Osteoblast (primary cell): ENCODE measurements around the gene ATP6V1G3. TPM values are rescaled to one million over a fixed set of nuclear protein-coding genes. Genes with fewer than 3 reads are reported as not detected.

Experiments used
- DNase-seq: peaks from one replicate; pipeline ENCODE4 v3.0.0; 2011; ENCODE audit warnings: low spot score, mixed read lengths; ENCODE audit not compliant: insufficient read length; ENCODE audit errors: missing footprints
- H2AFZ ChIP-seq: 2 replicates; pipeline ENCODE4 v1.6.0; 2011; ENCODE audit warnings: mild to moderate bottlenecking, low read length
- H3K27ac ChIP-seq: 2 replicates; pipeline ENCODE4 v1.5.1; 2011; ENCODE audit warnings: mild to moderate bottlenecking, low read depth, low read length, moderate library complexity
- H3K27me3 ChIP-seq: 2 replicates; pipeline ENCODE4 v1.6.0; 2012; ENCODE audit warnings: mild to moderate bottlenecking, control low read depth, inconsistent platforms, low read length, moderate library complexity; ENCODE audit not compliant: insufficient read depth
- H3K36me3 ChIP-seq: 2 replicates; pipeline ENCODE4 v1.5.1; 2011; ENCODE audit warnings: mild to moderate bottlenecking, low read length, control low read depth, moderate library complexity; ENCODE audit not compliant: insufficient read depth
- H3K4me1 ChIP-seq: 2 replicates; pipeline ENCODE4 v1.5.1; 2011; ENCODE audit warnings: mild to moderate bottlenecking, low read length, control low read depth, moderate library complexity; ENCODE audit not compliant: insufficient read depth
- H3K4me2 ChIP-seq: 2 replicates; pipeline ENCODE4 v1.6.0; 2011; ENCODE audit warnings: mild to moderate bottlenecking, low read length; ENCODE audit not compliant: insufficient read depth
- H3K4me3 ChIP-seq: fragments of 200-600 bp; sonication (generic); 3 replicates; pipeline ENCODE4 v1.5.1; 2012; ENCODE audit warnings: mild to moderate bottlenecking, low read length, inconsistent platforms; ENCODE audit not compliant: insufficient read depth
- H3K79me2 ChIP-seq: 2 replicates; pipeline ENCODE4 v1.6.0; 2012; ENCODE audit warnings: mild to moderate bottlenecking, low read length, control low read depth, inconsistent platforms; ENCODE audit not compliant: insufficient read depth
- H3K9me3 ChIP-seq: 2 replicates; pipeline ENCODE4 v1.5.1; 2011; ENCODE audit warnings: low read depth, low read length, control low read depth
- H4K20me1 ChIP-seq: 2 replicates; pipeline ENCODE4 v1.6.0; 2012; ENCODE audit warnings: mild to moderate bottlenecking, low read length, control low read depth; ENCODE audit not compliant: insufficient read depth
- total RNA-seq: library from RNA; depleted of rRNA; stranded (reverse); fragments of >200 nt; gene quantifications from 2 replicates; pipeline ENCODE4 v1.2.3, GENCODE V29; 2012
- TF ChIP-seq, protein P1 (sequence below): IDR thresholded peaks from 2 replicates; pipeline ENCODE4 v1.5.1; 2011; ENCODE audit warnings: mild to moderate bottlenecking, low read depth, low read length, moderate library complexity; ENCODE audit errors: extremely low read depth

ATP6V1G3 gene
- total RNA-seq, 1 donor: 0.36 TPM

DNA sequence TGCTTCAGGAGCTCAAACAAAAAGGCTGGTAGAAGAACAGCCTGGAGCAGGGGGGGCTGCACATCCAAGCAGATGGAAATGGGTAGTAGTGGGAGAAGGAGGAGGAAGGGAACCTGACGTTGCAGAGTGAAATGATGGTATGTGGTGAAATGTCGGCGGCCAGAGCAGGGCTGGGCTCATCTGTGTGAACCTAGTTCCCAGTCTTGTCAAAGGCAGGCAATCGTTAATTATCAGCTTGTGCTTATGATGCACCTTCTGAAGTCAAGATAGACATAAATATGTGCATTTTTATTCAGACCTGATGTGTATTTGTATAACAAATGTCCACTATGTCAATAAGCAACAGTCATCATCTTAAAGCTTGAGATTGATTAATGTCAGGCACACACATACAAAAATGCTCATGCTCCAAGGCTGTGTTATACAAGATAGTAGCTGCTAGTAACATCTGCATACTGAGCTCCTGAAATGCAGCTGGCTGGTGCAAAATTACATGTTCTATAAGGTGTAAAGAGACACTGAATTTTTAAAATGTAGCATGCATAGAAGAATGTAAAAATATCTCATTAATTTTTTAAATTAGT is 10.6 kb upstream of the ATP6V1G3 start:
- Histone ChIP-seq H3K4me3 (no peak overlapping the region), H3K27me3 (no peaks in the 10 kb centered on the region), H3K27ac (no peak overlapping the region), H3K79me2 (no peaks in the 10 kb centered on the region), H3K4me1 (no peaks in the 10 kb centered on the region), H2AFZ (no peak overlapping the region), H3K36me3 (no peaks in the 10 kb centered on the region), H3K9me3 (no peaks in the 10 kb centered on the region), H4K20me1 (no peaks in the 10 kb centered on the region), H3K4me2 (no peak overlapping the region)
- DNase-seq: no peak
- TF ChIP-seq, protein P1, sequence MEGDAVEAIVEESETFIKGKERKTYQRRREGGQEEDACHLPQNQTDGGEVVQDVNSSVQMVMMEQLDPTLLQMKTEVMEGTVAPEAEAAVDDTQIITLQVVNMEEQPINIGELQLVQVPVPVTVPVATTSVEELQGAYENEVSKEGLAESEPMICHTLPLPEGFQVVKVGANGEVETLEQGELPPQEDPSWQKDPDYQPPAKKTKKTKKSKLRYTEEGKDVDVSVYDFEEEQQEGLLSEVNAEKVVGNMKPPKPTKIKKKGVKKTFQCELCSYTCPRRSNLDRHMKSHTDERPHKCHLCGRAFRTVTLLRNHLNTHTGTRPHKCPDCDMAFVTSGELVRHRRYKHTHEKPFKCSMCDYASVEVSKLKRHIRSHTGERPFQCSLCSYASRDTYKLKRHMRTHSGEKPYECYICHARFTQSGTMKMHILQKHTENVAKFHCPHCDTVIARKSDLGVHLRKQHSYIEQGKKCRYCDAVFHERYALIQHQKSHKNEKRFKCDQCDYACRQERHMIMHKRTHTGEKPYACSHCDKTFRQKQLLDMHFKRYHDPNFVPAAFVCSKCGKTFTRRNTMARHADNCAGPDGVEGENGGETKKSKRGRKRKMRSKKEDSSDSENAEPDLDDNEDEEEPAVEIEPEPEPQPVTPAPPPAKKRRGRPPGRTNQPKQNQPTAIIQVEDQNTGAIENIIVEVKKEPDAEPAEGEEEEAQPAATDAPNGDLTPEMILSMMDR: no peak

DNA sequence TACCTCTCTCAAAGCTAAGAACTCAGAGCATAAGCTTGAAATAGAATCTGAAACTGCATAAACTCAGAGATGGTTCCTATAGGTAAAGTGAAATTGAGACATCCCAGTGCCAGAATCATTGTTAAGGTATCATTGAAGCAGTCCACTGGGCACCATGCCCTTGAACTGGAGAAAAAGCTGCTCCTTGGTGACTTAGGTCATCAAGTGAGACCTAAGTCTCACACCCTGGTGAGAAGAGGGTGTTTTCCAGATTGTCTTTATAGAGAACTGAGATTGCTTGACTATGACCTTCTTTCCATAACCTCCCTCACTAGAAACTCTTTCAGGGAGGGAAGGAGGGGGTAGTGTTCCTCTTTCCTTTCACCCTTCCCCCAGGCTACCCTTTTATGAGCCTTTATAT is 9.4 kb upstream of the ATP6V1G3 start:
- Histone ChIP-seq H3K79me2 (no peaks in the 10 kb centered on the region), H3K27me3 (no peaks in the 10 kb centered on the region), H3K4me3 (no peak overlapping the region), H3K36me3 (no peaks in the 10 kb centered on the region), H4K20me1 (no peaks in the 10 kb centered on the region), H3K27ac (no peak overlapping the region), H2AFZ (no peak overlapping the region), H3K9me3 (no peaks in the 10 kb centered on the region), H3K4me1 (no peaks in the 10 kb centered on the region), H3K4me2 (no peak overlapping the region)
- TF ChIP-seq, protein P1: no peak
- no peak for DNase-seq

DNA sequence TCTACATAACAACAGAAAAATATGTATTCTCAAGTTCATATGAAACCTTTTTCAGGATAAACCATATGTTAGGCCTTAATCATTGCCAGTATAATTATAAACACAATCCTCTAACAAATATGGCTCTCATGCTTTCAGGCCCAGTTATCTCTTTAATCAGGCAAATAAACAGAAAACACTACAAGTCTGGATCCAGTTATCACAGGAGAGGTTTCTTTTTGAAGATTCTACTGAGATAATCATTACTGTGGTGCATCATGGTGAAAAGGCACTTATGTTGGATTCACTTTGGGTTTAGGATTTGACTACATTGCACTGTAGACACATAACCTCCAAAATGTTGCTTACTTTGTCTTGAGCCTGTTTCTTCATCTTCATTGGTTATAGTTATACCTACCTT is 8.4 kb upstream of the ATP6V1G3 start:
- H4K20me1 ChIP-seq: no peaks in the 10 kb centered on the region
- H3K27ac ChIP-seq: no peak overlapping the region
- H3K4me1 ChIP-seq: no peaks in the 10 kb centered on the region
- peak overlapping the region; percentile 14 for H2AFZ ChIP-seq
- TF ChIP-seq, protein P1: no peak
- DNase-seq: no peak
- no peak overlapping the region for H3K4me2 ChIP-seq
- H3K36me3 ChIP-seq: no peaks in the 10 kb centered on the region
- H3K9me3 ChIP-seq: no peaks in the 10 kb centered on the region
- H3K79me2 ChIP-seq: no peaks in the 10 kb centered on the region
- no peaks in the 10 kb centered on the region for H3K27me3 ChIP-seq
- H3K4me3 ChIP-seq: no peak overlapping the region

DNA sequence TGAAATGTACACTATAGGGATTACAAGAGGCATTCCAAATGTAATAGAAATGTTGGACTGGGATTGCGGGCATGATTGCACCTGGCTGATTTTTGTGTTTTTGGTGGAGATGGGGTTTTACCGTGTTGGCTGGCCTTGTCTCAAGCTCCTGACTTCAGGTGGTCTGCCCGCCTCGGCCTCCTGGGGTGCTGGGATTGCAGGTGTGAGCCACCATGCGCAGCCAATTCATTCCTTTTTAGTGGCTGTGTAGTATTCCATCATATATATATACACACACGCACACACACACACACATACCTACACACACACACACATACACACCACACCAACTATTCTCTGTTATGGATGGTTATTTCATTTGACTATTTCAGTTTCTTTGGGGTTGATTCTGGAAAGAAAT is 4.7 kb upstream of the ATP6V1G3 start:
- no peaks in the 10 kb centered on the region for H3K9me3 ChIP-seq
- no peaks in the 10 kb centered on the region for H3K27me3 ChIP-seq
- H3K4me2 ChIP-seq: no peak overlapping the region
- no peak overlapping the region for H2AFZ ChIP-seq
- no peak overlapping the region for H3K4me3 ChIP-seq
- no peaks in the 10 kb centered on the region for H3K36me3 ChIP-seq
- no peak for DNase-seq
- no peaks in the 10 kb centered on the region for H3K79me2 ChIP-seq
- no peaks in the 10 kb centered on the region for H4K20me1 ChIP-seq
- H3K4me1 ChIP-seq: no peaks in the 10 kb centered on the region
- no peak overlapping the region for H3K27ac ChIP-seq
- TF ChIP-seq, protein P1: no peak
